ENCODE data around the gene FAM3A. TPM values are rescaled to one million over a fixed set of nuclear protein-coding genes. Genes with fewer than 3 reads are reported as not detected.

FAM3A gene
- total and polyA plus RNA-seq, 9 of the 15 experiments (the other 6 are each of a cell fraction or from before 2014, with no cell fraction given) = 0.75 to 70.6 (median 27.0) TPM

DNA sequence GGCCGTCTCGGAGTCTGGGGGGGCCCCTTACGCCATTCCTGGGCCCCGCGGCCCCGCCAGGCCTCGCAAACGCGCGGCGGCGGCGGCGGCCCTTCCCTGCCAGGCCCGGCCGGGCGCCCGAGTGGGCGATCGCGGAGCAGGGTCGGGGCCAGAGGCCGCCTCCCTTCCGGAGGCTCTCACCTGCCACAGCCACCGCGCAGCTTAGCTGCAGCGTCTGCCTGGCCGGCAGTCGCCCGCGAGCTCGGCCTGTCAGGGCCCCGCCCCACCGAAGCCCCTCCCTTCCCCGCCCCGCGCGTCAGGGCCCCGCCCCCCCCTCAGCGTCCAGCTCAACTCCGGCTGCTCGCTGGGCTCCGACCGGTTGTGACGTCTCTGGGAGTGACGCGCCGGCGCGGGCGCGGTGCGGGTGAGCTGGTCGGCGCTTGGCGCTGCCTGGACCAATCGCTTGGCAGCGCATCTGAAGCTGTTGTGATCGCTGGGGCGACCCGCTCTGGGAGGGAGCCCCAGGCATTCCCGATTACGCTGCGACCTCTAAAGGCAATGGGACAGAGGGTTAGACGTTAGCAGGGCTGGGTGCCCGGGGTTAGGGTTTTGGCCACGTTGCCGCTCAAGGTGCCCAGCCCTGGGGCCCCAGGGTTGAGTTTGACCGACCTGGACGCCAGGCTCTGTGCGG, 25.5 kb downstream of the FAM3A start, which contains the start of gene SLC10A3 (continued):
- TF ChIP-seq TAF9B (IDR thresholded peaks at IDR 0.05; ENCODE audit: partially characterized antibody) = no peak
- TF ChIP-seq ARHGAP35 (IDR thresholded peaks at IDR 0.05; ENCODE audit: partially characterized antibody) = no peak
- TF ChIP-seq TEAD1 (CRISPR knock-in tag; IDR thresholded peaks at IDR 0.05) = no peak
- TF ChIP-seq IFI16 (CRISPR knock-in tag; IDR thresholded peaks at IDR 0.05) = no peak
- no peak for TF ChIP-seq BHLHE40 (IDR thresholded peaks at IDR 0.05; ENCODE audit: low read length)
- no peak for TF ChIP-seq BRD9 (IDR thresholded peaks at IDR 0.05; ENCODE audit: low read depth, partially characterized antibody)
- TF ChIP-seq, protein P1, sequence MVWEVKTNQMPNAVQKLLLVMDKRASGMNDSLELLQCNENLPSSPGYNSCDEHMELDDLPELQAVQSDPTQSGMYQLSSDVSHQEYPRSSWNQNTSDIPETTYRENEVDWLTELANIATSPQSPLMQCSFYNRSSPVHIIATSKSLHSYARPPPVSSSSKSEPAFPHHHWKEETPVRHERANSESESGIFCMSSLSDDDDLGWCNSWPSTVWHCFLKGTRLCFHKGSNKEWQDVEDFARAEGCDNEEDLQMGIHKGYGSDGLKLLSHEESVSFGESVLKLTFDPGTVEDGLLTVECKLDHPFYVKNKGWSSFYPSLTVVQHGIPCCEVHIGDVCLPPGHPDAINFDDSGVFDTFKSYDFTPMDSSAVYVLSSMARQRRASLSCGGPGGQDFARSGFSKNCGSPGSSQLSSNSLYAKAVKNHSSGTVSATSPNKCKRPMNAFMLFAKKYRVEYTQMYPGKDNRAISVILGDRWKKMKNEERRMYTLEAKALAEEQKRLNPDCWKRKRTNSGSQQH (CRISPR knock-in tag; IDR thresholded peaks at IDR 0.05) = no peak
- no peak for TF ChIP-seq SLC30A9 (CRISPR knock-in tag; IDR thresholded peaks at IDR 0.05)
- TF ChIP-seq SMARCC2 (IDR thresholded peaks at IDR 0.05; ENCODE audit: low read depth) = no peak
- TF ChIP-seq MEF2A (IDR thresholded peaks at IDR 0.05; ENCODE audit: control insufficient read depth, low read depth, low read length) = no peak
- TF ChIP-seq HDAC3 (IDR thresholded peaks at IDR 0.05; ENCODE audit: borderline replicate concordance, partially characterized antibody) = no peak
- TF ChIP-seq HMG20A (CRISPR knock-in tag; conservative IDR thresholded peaks at IDR 0.05) = no peak
- TF ChIP-seq MEIS2 (IDR thresholded peaks at IDR 0.05; ENCODE audit: partially characterized antibody) = peak; percentile 23
- TF ChIP-seq PURB (CRISPR knock-in tag; IDR thresholded peaks at IDR 0.05; ENCODE audit: low read depth) = no peak
- TF ChIP-seq ZNF140 (CRISPR knock-in tag; IDR thresholded peaks at IDR 0.05) = no peak
- TF ChIP-seq ZNF263 (CRISPR knock-in tag; IDR thresholded peaks at IDR 0.05; ENCODE audit: borderline replicate concordance) = no peak
- TF ChIP-seq, protein P2, sequence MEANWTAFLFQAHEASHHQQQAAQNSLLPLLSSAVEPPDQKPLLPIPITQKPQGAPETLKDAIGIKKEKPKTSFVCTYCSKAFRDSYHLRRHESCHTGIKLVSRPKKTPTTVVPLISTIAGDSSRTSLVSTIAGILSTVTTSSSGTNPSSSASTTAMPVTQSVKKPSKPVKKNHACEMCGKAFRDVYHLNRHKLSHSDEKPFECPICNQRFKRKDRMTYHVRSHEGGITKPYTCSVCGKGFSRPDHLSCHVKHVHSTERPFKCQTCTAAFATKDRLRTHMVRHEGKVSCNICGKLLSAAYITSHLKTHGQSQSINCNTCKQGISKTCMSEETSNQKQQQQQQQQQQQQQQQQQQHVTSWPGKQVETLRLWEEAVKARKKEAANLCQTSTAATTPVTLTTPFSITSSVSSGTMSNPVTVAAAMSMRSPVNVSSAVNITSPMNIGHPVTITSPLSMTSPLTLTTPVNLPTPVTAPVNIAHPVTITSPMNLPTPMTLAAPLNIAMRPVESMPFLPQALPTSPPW (CRISPR knock-in tag; IDR thresholded peaks at IDR 0.05) = peak; percentile 85
- no peak for TF ChIP-seq TARDBP (IDR thresholded peaks at IDR 0.05)
- peak; percentile 93 for TF ChIP-seq CREB1 (IDR thresholded peaks at IDR 0.05)
- peak; percentile 88 for TF ChIP-seq CREB1 (CRISPR knock-in tag; IDR thresholded peaks at IDR 0.05)
- TF ChIP-seq STAG1 (CRISPR knock-in tag; IDR thresholded peaks at IDR 0.05; ENCODE audit: borderline replicate concordance) = no peak
- TF ChIP-seq, protein P3, sequence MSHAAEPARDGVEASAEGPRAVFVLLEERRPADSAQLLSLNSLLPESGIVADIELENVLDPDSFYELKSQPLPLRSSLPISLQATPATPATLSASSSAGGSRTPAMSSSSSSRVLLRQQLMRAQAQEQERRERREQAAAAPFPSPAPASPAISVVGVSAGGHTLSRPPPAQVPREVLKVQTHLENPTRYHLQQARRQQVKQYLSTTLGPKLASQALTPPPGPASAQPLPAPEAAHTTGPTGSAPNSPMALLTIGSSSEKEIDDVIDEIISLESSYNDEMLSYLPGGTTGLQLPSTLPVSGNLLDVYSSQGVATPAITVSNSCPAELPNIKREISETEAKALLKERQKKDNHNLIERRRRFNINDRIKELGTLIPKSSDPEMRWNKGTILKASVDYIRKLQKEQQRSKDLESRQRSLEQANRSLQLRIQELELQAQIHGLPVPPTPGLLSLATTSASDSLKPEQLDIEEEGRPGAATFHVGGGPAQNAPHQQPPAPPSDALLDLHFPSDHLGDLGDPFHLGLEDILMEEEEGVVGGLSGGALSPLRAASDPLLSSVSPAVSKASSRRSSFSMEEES (CRISPR knock-in tag; IDR thresholded peaks at IDR 0.05) = no peak
- TF ChIP-seq MTA3 (IDR thresholded peaks at IDR 0.05; ENCODE audit: borderline replicate concordance) = no peak; the same call in 1 of the 2 replicates
- TF ChIP-seq CHD2 (IDR thresholded peaks at IDR 0.05; ENCODE audit: low read depth, low read length) = no peak
- TF ChIP-seq ARNT (IDR thresholded peaks at IDR 0.05) = no peak
- TF ChIP-seq POLR2A (conservative IDR thresholded peaks at IDR 0.05) = peak; percentile 78
- TF ChIP-seq, protein P4, sequence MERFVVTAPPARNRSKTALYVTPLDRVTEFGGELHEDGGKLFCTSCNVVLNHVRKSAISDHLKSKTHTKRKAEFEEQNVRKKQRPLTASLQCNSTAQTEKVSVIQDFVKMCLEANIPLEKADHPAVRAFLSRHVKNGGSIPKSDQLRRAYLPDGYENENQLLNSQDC (CRISPR knock-in tag; IDR thresholded peaks at IDR 0.05) = no peak
